ENCODE measurements around the gene SEC61A2. TPM values are rescaled to one million over a fixed set of nuclear protein-coding genes. Genes with fewer than 3 reads are reported as not detected.

The SEC61A2 gene
- total and polyA plus RNA-seq, 2 experiments from 2014 or later: 8.7 to 17.6 TPM

DNA sequence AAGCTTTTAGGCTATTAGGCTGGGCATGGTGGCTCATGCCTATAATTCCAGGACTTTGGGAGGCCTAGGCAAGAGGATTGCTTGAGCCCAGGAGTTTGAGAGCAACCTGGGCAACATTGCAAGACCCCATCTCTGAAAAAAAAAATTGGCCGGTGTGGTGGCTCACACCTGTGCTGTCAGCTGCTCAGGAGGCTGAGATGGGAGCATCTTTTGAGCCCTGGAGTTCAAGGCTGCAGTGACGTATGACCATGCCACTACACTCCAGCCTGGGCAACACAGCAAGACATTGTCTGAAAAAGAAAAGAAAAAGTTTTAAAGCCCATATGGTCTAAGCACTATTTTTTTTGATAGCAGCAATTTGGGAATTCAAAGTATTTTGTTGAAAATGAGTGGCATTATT is 15.8 kb upstream of the SEC61A2 start:
- H3K36me3 Mint-ChIP-seq (ENCODE audit: low read depth): peaks cover 70% of the 10 kb centered on the region
- no peak for TF ChIP-seq ZNF114 (CRISPR knock-in tag; IDR thresholded peaks at IDR 0.05)
- Histone ChIP-seq H3F3A (replicated peaks; ENCODE audit: low read depth) (no peaks in the 10 kb centered on the region), H3K27ac (ENCODE audit: low read depth) (no peak overlapping the region), H3K4me1 (ENCODE audit: insufficient read depth) (no peaks in the 10 kb centered on the region), H3K4me3 (no peak overlapping the region), H3K36me3 (ENCODE audit: insufficient read depth) (peaks cover 20% of the 10 kb centered on the region), H3K4me2 (no peak overlapping the region), H3K9me2 (ENCODE audit: insufficient read depth) (no peaks in the 10 kb centered on the region), H4K20me1 (replicated peaks; ENCODE audit: insufficient read depth) (no peaks in the 10 kb centered on the region), H2AFZ (no peak overlapping the region), H3K79me2 (replicated peaks; ENCODE audit: insufficient read depth) (no peaks in the 10 kb centered on the region), H3K27me3 (ENCODE audit: insufficient read depth) (no peaks in the 10 kb centered on the region)
- no peak overlapping the region for H3K4me3 Mint-ChIP-seq
- H3K27me3 Mint-ChIP-seq (ENCODE audit: insufficient read depth, low read depth, poor library complexity): peaks cover 6% of the 10 kb centered on the region
- no peak for ATAC-seq
- DNase-seq (ENCODE audit: low spot score): no peak
- no peaks in the 10 kb centered on the region for H3K9me3 Mint-ChIP-seq
- no peaks in the 10 kb centered on the region for H3K4me1 Mint-ChIP-seq
- no peak overlapping the region for H3K27ac Mint-ChIP-seq

DNA sequence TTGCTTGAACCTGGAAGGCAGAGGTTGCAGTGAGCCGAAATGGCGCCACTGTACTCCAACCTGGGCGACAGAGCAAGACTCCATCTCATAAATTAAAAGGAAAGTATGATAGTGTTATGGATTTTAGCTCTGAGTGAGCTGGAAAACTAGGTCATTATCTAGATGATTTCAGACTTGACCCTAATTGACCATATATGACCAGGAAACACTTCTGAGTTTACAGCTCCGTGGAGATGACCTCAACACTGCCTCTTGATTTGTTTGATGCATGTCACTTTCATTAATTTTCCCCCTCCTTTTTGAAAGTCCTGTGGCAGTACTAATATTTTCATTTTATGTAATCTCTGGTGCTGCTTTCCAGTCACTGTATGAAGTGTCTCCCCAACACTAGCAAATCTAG is 7.8 kb upstream of the SEC61A2 start:
- no peak overlapping the region for H3K27ac Mint-ChIP-seq
- H3K4me1 Mint-ChIP-seq: no peaks in the 10 kb centered on the region

DNA sequence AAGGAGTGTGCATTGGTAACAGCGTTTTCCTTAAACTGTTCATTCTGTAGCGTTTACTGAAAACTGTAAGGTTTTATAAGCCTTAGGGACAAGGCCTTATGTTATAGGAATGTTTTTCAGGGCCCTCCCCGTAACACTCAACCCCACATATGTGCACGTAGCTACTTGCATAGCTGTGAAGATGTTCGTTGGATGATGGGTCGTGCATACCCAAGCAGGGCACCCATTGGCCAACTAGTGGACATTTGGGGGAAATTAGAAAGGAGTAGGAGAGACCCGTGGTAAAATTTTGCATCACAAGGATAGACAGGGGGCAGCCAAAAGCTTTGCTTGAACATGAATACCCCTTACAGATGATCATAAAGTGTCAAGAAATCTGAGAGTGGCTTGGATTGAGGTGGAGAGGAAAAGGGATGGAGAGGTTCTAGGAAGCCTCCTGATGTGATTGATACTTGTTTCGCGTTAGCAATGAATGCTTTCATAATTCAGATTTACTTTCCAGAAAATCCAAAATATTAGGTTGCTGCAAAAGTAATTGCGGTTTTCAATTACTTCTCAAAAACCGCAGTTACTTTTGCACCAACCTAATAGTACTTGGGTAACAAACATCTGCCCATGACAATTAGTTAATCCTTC is 878 bp downstream of the SEC61A2 start:
- Histone ChIP-seq H3K27ac (ENCODE audit: low read depth) (no peak overlapping the region), H3F3A (replicated peaks; ENCODE audit: low read depth) (no peaks in the 10 kb centered on the region), H3K79me2 (replicated peaks; ENCODE audit: insufficient read depth) (peaks cover 13% of the 10 kb centered on the region), H4K20me1 (replicated peaks; ENCODE audit: insufficient read depth) (no peaks in the 10 kb centered on the region; the same call in 1 of the 2 replicates), H3K9me2 (ENCODE audit: insufficient read depth) (no peaks in the 10 kb centered on the region), H3K27me3 (ENCODE audit: insufficient read depth) (no peaks in the 10 kb centered on the region), H3K36me3 (ENCODE audit: insufficient read depth) (no peaks in the 10 kb centered on the region; the same call in 1 of the 2 replicates), H3K4me3 (peak overlapping the region; percentile 75), H3K4me2 (peak overlapping the region; percentile 83), H2AFZ (peak overlapping the region; percentile 92), H3K4me1 (ENCODE audit: insufficient read depth) (no peaks in the 10 kb centered on the region)
- Mint-ChIP-seq H3K4me1 (peaks cover 3% of the 10 kb centered on the region; the same call in 2 of the 3 replicates), H3K27ac (no peak overlapping the region), H3K4me3 (peak overlapping the region; percentile 86), H3K36me3 (ENCODE audit: low read depth) (peaks cover 6% of the 10 kb centered on the region; the same call in 2 of the 3 replicates), H3K27me3 (ENCODE audit: insufficient read depth, low read depth, poor library complexity) (peaks cover 4% of the 10 kb centered on the region), H3K9me3 (peaks cover 3% of the 10 kb centered on the region; the same call in 1 of the 3 replicates)
- ATAC-seq (peak; percentile 54), DNase-seq (ENCODE audit: low spot score) (peak; percentile 75)
- TF ChIP-seq, protein P1, sequence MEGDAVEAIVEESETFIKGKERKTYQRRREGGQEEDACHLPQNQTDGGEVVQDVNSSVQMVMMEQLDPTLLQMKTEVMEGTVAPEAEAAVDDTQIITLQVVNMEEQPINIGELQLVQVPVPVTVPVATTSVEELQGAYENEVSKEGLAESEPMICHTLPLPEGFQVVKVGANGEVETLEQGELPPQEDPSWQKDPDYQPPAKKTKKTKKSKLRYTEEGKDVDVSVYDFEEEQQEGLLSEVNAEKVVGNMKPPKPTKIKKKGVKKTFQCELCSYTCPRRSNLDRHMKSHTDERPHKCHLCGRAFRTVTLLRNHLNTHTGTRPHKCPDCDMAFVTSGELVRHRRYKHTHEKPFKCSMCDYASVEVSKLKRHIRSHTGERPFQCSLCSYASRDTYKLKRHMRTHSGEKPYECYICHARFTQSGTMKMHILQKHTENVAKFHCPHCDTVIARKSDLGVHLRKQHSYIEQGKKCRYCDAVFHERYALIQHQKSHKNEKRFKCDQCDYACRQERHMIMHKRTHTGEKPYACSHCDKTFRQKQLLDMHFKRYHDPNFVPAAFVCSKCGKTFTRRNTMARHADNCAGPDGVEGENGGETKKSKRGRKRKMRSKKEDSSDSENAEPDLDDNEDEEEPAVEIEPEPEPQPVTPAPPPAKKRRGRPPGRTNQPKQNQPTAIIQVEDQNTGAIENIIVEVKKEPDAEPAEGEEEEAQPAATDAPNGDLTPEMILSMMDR (conservative IDR thresholded peaks at IDR 0.05; ENCODE audit: low read depth in 2 of 2): peak; percentile 40 to 59
- TF ChIP-seq EZH2phosphoT487 (IDR thresholded peaks at IDR 0.05; ENCODE audit: unreplicated experiment): no peak

More for the DNA sequence above, 7.8 kb upstream of the SEC61A2 start:
- Histone ChIP-seq H3K4me2 (no peak overlapping the region), H3K27ac (ENCODE audit: low read depth) (no peak overlapping the region), H3K27me3 (ENCODE audit: insufficient read depth) (no peaks in the 10 kb centered on the region), H2AFZ (no peak overlapping the region), H3K9me2 (ENCODE audit: insufficient read depth) (no peaks in the 10 kb centered on the region), H3K4me1 (ENCODE audit: insufficient read depth) (no peaks in the 10 kb centered on the region), H3K4me3 (no peak overlapping the region), H3K36me3 (ENCODE audit: insufficient read depth) (peaks cover 25% of the 10 kb centered on the region), H3F3A (replicated peaks; ENCODE audit: low read depth) (no peaks in the 10 kb centered on the region), H4K20me1 (replicated peaks; ENCODE audit: insufficient read depth) (0 out of 2 replicates have a peak, but pooled peaks cover 3% of the 10 kb centered on the region), H3K79me2 (replicated peaks; ENCODE audit: insufficient read depth) (no peaks in the 10 kb centered on the region)
- H3K4me3 Mint-ChIP-seq: no peak overlapping the region
- ATAC-seq (no peak), DNase-seq (ENCODE audit: low spot score) (no peak)
- TF ChIP-seq ZNF331 (CRISPR knock-in tag; IDR thresholded peaks at IDR 0.05; ENCODE audit: low read depth) (no peak), NANOG (IDR thresholded peaks at IDR 0.05; ENCODE audit: borderline replicate concordance) (no peak), ZNF114 (CRISPR knock-in tag; IDR thresholded peaks at IDR 0.05) (no peak), POLR2AphosphoS5 (IDR thresholded peaks at IDR 0.05; ENCODE audit: low read depth) (no peak), STAT1 (IDR thresholded peaks at IDR 0.05; ENCODE audit: unreplicated experiment) (no peak), CREB1 (CRISPR knock-in tag; IDR thresholded peaks at IDR 0.05; ENCODE audit: low read depth) (no peak), EZH2 (IDR thresholded peaks at IDR 0.05; ENCODE audit: low read depth, unreplicated experiment) (no peak), JUNB (IDR thresholded peaks at IDR 0.05; ENCODE audit: unreplicated experiment) (no peak)
- TF ChIP-seq, protein P1 (conservative IDR thresholded peaks at IDR 0.05; ENCODE audit: low read depth in 2 of 2): no peak
- H3K36me3 Mint-ChIP-seq (ENCODE audit: low read depth): peaks cover 62% of the 10 kb centered on the region
- H3K9me3 Mint-ChIP-seq: no peaks in the 10 kb centered on the region
- H3K27me3 Mint-ChIP-seq (ENCODE audit: insufficient read depth, low read depth, poor library complexity): peaks cover 8% of the 10 kb centered on the region

Data from GM23338 (cell line).